GM12878 (cell line): Measurements from ENCODE around the gene HMG20B. TPM values are rescaled to one million over a fixed set of nuclear protein-coding genes. Genes with fewer than 3 reads are reported as not detected.

Experiments used
- ATAC-seq: fragments of 200-7000 bp; cut with Tn5 transposase; 3 replicates; pipeline ENCODE4 v1.9.1; 2020; ENCODE audit warnings: mild to moderate bottlenecking, moderate library complexity
- BruUV-seq: library from RNA; stranded (reverse); fragments of 400-500 nt; replicated peaks from 2 replicates; lab custom pipeline; 2021; lab: Mats Ljungman, UMichigan
- CTCF ChIA-PET: fragments of 300-600 bp; sonication (Branson Sonifier 250); formaldehyde crosslinking; extraction: SDS; loops from one replicate; lab custom pipeline; 2021; ENCODE audit warnings: inconsistent platforms; lab: Yijun Ruan, JAX
- POLR2A ChIA-PET: fragments of 350-600 bp; formaldehyde crosslinking; extraction: SDS; loops from one replicate; lab custom pipeline; 2021; ENCODE audit warnings: inconsistent platforms; lab: Charles Lee
- RAD21 ChIA-PET: fragments of 300-600 bp; sonication (Branson Sonifier 250); formaldehyde crosslinking; loops from one replicate; lab custom pipeline; 2023; ENCODE audit warnings: antibody characterized with exemption; ENCODE audit not compliant: unreplicated experiment; lab: Charles Lee
- SMC1A ChIA-PET: fragments of 300-600 bp; sonication (Branson Sonifier 250); formaldehyde crosslinking; loops from one replicate; lab custom pipeline; 2023; ENCODE audit not compliant: unreplicated experiment, uncharacterized antibody; lab: Charles Lee
- DNase-seq: peaks from one replicate; pipeline ENCODE4 v3.0.0-alpha.2; 2011; ENCODE audit warnings: low read depth, low spot score
- FAIRE-seq: peaks from 3 replicates; lab custom pipeline; 2011; peaks lifted over from hg19 to GRCh38; lab: Jason Lieb, UNC
- H2AFZ ChIP-seq: 2 replicates; pipeline ENCODE4 v1.6.0; 2011; ENCODE audit warnings: low read depth, low read length, control low read depth; ENCODE audit not compliant: control insufficient read depth
- H3K27ac ChIP-seq: 2 replicates; pipeline ENCODE4 v1.5.1; 2011; ENCODE audit warnings: control low read depth; ENCODE audit not compliant: control insufficient read depth, insufficient read depth
- H3K27me3 ChIP-seq, 2 experiments: replicated peaks in 1 of 2; 2 replicates each; pipeline versions ENCODE4 v1.6.0 to v1.6.1; 2011; ENCODE audit warnings: low read length in 1 of 2; ENCODE audit not compliant: control insufficient read depth in 2 of 2, insufficient read depth in 2 of 2
- H3K36me3 ChIP-seq, 2 experiments: 2 replicates each; pipeline ENCODE4 v1.5.1; 2011; ENCODE audit warnings: low read length in 1 of 2; ENCODE audit not compliant: control insufficient read depth in 2 of 2, insufficient read depth in 2 of 2
- H3K4me1 ChIP-seq: 2 replicates; pipeline ENCODE4 v1.6.1; 2011; ENCODE audit warnings: mild to moderate bottlenecking, low read length, moderate library complexity, mixed read lengths; ENCODE audit not compliant: control insufficient read depth, insufficient read depth
- H3K4me2 ChIP-seq: 2 replicates; pipeline ENCODE4 v1.6.0; 2011; ENCODE audit warnings: control low read depth; ENCODE audit not compliant: control insufficient read depth, insufficient read depth
- H3K4me3 ChIP-seq: fragments of 200-600 bp; sonication (generic); 2 replicates; pipeline ENCODE4 v1.5.1; 2016
- H3K79me2 ChIP-seq: 2 replicates; pipeline ENCODE4 v1.6.0; 2011; ENCODE audit warnings: low read length; ENCODE audit not compliant: control insufficient read depth, insufficient read depth
- H3K9ac ChIP-seq: 2 replicates; pipeline ENCODE4 v1.8.0; 2011; ENCODE audit warnings: low read length, control low read depth, mixed read lengths; ENCODE audit not compliant: control insufficient read depth, insufficient read depth
- H3K9me3 ChIP-seq: replicated peaks from 3 replicates; pipeline ENCODE4 v1.5.1; 2011; ENCODE audit warnings: mild to moderate bottlenecking, low read length; ENCODE audit not compliant: control insufficient read depth, insufficient read depth
- H4K20me1 ChIP-seq: 2 replicates; pipeline ENCODE4 v1.6.0; 2011; ENCODE audit not compliant: control insufficient read depth, insufficient read depth
- BHLHE40 ChIP-seq, 2 experiments: fragments of 450-650 bp in 1 of 2; IDR thresholded peaks; 2 replicates each; pipeline ENCODE4 v1.6.1; 2011 to 2017; ENCODE audit warnings: low read depth in 2 of 2, borderline replicate concordance in 1 of 2, improper control_type of control experiment in 1 of 2, low read length in 1 of 2, mild to moderate bottlenecking in 1 of 2
- CREB1 ChIP-seq: IDR thresholded peaks from 2 replicates; pipeline ENCODE4 v1.6.1; 2012; ENCODE audit warnings: low read depth, mild to moderate bottlenecking, inconsistent platforms
- E2F4 ChIP-seq: IDR thresholded peaks from 2 replicates; pipeline ENCODE4 v1.6.1; 2012; ENCODE audit warnings: low read depth, low read length, improper control_type of control experiment
- GATAD2B ChIP-seq: fragments of 450-650 bp; conservative IDR thresholded peaks from 2 replicates; pipeline ENCODE4 v1.6.1; 2017; ENCODE audit warnings: low read depth, mild to moderate bottlenecking, moderate library complexity
- KDM1A ChIP-seq: fragments of 200-600 bp; sonication (generic); IDR thresholded peaks from 2 replicates; pipeline ENCODE4 v1.6.1; 2016; ENCODE audit warnings: borderline replicate concordance
- MTA3 ChIP-seq: IDR thresholded peaks from 2 replicates; pipeline ENCODE4 v1.6.1; 2012; ENCODE audit warnings: low read length, inconsistent platforms, borderline replicate concordance
- NBN ChIP-seq: fragments of 450-650 bp; IDR thresholded peaks from 2 replicates; pipeline ENCODE4 v1.6.1; 2016
- NR2C1 ChIP-seq: fragments of 450-650 bp; IDR thresholded peaks from 2 replicates; pipeline ENCODE4 v1.6.1; 2017; ENCODE audit warnings: antibody characterized with exemption, mild to moderate bottlenecking, moderate library complexity
- POU2F2 ChIP-seq: IDR thresholded peaks from 3 replicates; pipeline ENCODE4 v1.6.1; 2011; ENCODE audit warnings: low read depth, mild to moderate bottlenecking, low read length, borderline replicate concordance
- RAD51 ChIP-seq: fragments of 450-650 bp; IDR thresholded peaks from 2 replicates; pipeline ENCODE4 v1.6.1; 2016; ENCODE audit warnings: moderate library complexity, mild to moderate bottlenecking, inconsistent platforms
- RFX5 ChIP-seq: IDR thresholded peaks from 2 replicates; pipeline ENCODE4 v1.6.1; 2011; ENCODE audit warnings: low read depth, low read length, improper control_type of control experiment
- SIX5 ChIP-seq: IDR thresholded peaks from 2 replicates; pipeline ENCODE4 v1.6.1; 2011; ENCODE audit warnings: mild to moderate bottlenecking, low read depth, low read length, moderate library complexity; ENCODE audit not compliant: severe bottlenecking
- YY1 ChIP-seq: IDR thresholded peaks from 2 replicates; pipeline ENCODE4 v1.6.1; 2011; ENCODE audit warnings: low read depth, mild to moderate bottlenecking, low read length
- ZBTB40 ChIP-seq: fragments of 450-650 bp; IDR thresholded peaks from 2 replicates; pipeline ENCODE4 v1.6.1; 2016; ENCODE audit warnings: mild to moderate bottlenecking, moderate library complexity, borderline replicate concordance
- WGBS: methylation state at CpG from one replicate; pipeline ENCODE4 v1.1.6; 2016; ENCODE audit warnings: low lambda C conversion rate; ENCODE audit not compliant: insufficient replicate concordance, insufficient coverage; ENCODE audit errors: missing lambda C conversion rate; 5-methylcytosine and 5-hydroxymethylcytosine counted together
- in situ Hi-C: fragments of 300-500 bp; cut with MboI; formaldehyde crosslinking; loops from 9 replicates; pipeline ENCODE4 v1.14.3; 2018; ENCODE audit warnings: mixed read lengths
- intact Hi-C: fragments of 100-400 bp; cut with micrococcal nuclease; formaldehyde crosslinking; loops from one replicate; pipeline ENCODE4 v1.14.2; 2022; ENCODE audit not compliant: unreplicated experiment
- polyA plus RNA-seq, 11 experiments: library from polyadenylated mRNA; depleted of rRNA in 4 of 11; unstranded in 6 of 11; stranded (reverse) in 5 of 11; fragments of >200 nt; fragmentation: Nextera tagmentation in 4 of 11; fragmentation: Illumina TruSeq in 1 of 11; extraction: Ambion mirVana in 4 of 11; extraction: Trizol in 1 of 11; gene quantifications; 1 replicate in 1 of 11; 2 replicates in 10 of 11; pipeline versions ENCODE4 v1.2.1 to v1.2.3, GENCODE V29; 2011 to 2016; ENCODE audit warnings: inconsistent platforms in 2 of 11, missing spikeins in 2 of 11, low read depth in 1 of 11
- total RNA-seq, 4 experiments: library from RNA; depleted of rRNA in 3 of 4; stranded (reverse); fragments of >200 nt in 3 of 4; fragmentation: Illumina TruSeq in 1 of 4; extraction: Trizol in 1 of 4; gene quantifications; 2 replicates each; pipeline versions ENCODE4 v1.2.1 to v1.2.3, GENCODE V29; 2013 to 2021

The HMG20B gene
- total and polyA plus RNA-seq, 10 of the 15 experiments (the other 5 are each of a cell fraction or from before 2014, with no cell fraction given): 0.37 to 92.7 (median 47.0) TPM

GRCh38 chr19:3556978-3557460 is 15.7 kb upstream of the HMG20B start (continued):
- TF ChIP-seq E2F4: no peak

- no peaks in the 10 kb centered on the region for H3K9me3 ChIP-seq
- SMC1A ChIA-PET: no interaction called here
- ATAC-seq (peak; percentile 94), FAIRE-seq (peak; percentile 70), DNase-seq (peak; percentile 57)
- CTCF ChIA-PET: interaction anchor here (0.7 to 2.0 kb wide), 2 partner anchors 12 to 163 kb away, joined by 3 to 9 read pairs; no protein-coding TSS in a partner anchor
- peaks cover 34% of the 10 kb centered on the region for H3K79me2 ChIP-seq
- peak within 1 kb of the TSS; percentile 82 for H2AFZ ChIP-seq
- WGBS: under 1% methylated on average over 37 of the region's 81 CpGs
- no peaks in the 10 kb centered on the region for H3K36me3 ChIP-seq
- peak within 1 kb of the TSS; percentile 99 for H3K4me3 ChIP-seq
- POLR2A ChIA-PET: interaction anchor here (0.8 to 1.5 kb wide), 3 partner anchors 9 to 16 kb away, joined by 3 to 6 read pairs (median 4); partner anchors contain the start of gene HMG20B
- H3K4me2 ChIP-seq: peak within 1 kb of the TSS; percentile 75
- H3K27ac ChIP-seq: peak within 1 kb of the TSS; percentile 57
- RAD21 ChIA-PET: interaction anchor here (1.1 to 1.2 kb wide), 3 partner anchors 13 to 129 kb away, joined by 3 to 4 read pairs (median 4); partner anchors contain the start of gene CACTIN
- peak within 1 kb of the TSS; percentile 50 for H3K9ac ChIP-seq
- no peaks in the 10 kb centered on the region for H4K20me1 ChIP-seq
- no peaks in the 10 kb centered on the region for H3K27me3 ChIP-seq
- H3K4me1 ChIP-seq: peaks cover 25% of the 10 kb centered on the region
- intact Hi-C loops: loop anchor here (5.0 kb wide), 1 partner anchor 70 kb away; the partner anchor contains the start of gene CACTIN
- in situ Hi-C loops: no loop called here
- TSS peak; percentile 84 for BruUV-seq
- TF ChIP-seq ZBTB40 (no peak; the same call in 1 of the 2 replicates), RFX5 (peak; percentile 74), POU2F2 (0 out of 3 replicates have a peak, but pooled peaks have one; percentile 17), YY1 (peak; percentile 39; the same call in 1 of the 2 replicates), NBN (0 out of 2 replicates have a peak, but pooled peaks have one; percentile 36), E2F4 (no peak), NR2C1 (peak; percentile 30; the same call in 1 of the 2 replicates), SIX5 (no peak), KDM1A (no peak), GATAD2B (peak; percentile 53; the same call in 1 of the 2 replicates), BHLHE40 (IDR thresholded peaks at IDR 0.05; ENCODE audit: borderline replicate concordance in 1 of 2, low read depth in 2 of 2, low read length in 1 of 2) (peak in 1 of 2 experiments; percentile 66; a peak in 1 of 4 replicates), MTA3 (no peak), RAD51 (peak; percentile 61), CREB1 (peak; percentile 81)
These were observed 15.1 kb upstream of the HMG20B start, which contains the start of gene MFSD12 for GRCh38 chr19:3557461-3558248. TSS of gene MFSD12 (minus strand) at chr19:3557586. CDS start at chr19:3557403, 183 bp downstream.
